ENCODE data around the gene C1RL.

- TF ChIP-seq POLR2AphosphoS5 (IDR thresholded peaks at IDR 0.05) (no peak), CTCF (IDR thresholded peaks at IDR 0.05) (no peak), POLR2A (IDR thresholded peaks at IDR 0.05) (no peak)
Measured at GRCh38 chr12:7046383-7047105, 62.5 kb downstream of the C1RL start.
